IPS-NIHi11 (cell line): ENCODE data around the gene UGT1A5.
"Not testable (repeated sequence)": the region's sequence is repeated elsewhere in the genome, so short reads cannot be mapped to it uniquely, and the experiment has no call there.

Experiments
- DNase-seq: peaks from one replicate; pipeline ENCODE4 v3.0.0; 2012; ENCODE audit warnings: mixed read lengths, low spot score

The UGT1A5 gene

GRCh38 chr2:233693963-233694362 is 18.7 kb upstream of the UGT1A5 start:
- DNase-seq: no peak

- DNase-seq: no peak
Measured at GRCh38 chr2:233698740-233699139, 14.0 kb upstream of the UGT1A5 start.

- no peak for DNase-seq
Measured at GRCh38 chr2:233699424-233700027, 13.2 kb upstream of the UGT1A5 start.

DNA sequence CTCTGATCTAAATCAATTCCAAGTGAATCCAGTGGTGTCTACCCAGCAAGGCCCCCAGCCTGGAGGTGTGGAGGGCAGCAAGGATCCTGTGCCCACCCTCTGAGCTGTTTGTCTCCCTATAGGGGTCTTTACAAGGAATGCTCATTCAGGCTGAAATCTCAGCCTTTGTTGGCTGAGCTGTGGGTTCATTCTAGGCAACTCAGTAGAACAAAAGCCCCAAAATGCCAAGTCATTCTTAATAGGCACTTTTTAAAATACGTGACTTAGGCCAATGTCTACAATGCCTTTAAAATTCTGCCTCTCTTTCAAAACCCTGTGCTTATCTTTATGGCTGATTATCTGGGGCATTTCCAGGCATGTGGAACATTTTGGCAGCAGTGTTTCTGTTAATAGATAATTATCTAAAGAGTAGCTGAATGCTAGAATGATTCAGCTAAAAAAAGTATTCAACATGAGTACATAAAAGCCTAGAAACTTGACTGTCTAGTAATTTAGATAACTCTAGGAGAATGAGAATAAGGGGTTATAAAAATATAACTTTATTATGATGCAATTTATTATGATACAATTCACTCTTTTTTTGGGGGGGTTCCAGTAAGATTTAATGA is 12.6 kb upstream of the UGT1A5 start:
- DNase-seq: no peak

DNA sequence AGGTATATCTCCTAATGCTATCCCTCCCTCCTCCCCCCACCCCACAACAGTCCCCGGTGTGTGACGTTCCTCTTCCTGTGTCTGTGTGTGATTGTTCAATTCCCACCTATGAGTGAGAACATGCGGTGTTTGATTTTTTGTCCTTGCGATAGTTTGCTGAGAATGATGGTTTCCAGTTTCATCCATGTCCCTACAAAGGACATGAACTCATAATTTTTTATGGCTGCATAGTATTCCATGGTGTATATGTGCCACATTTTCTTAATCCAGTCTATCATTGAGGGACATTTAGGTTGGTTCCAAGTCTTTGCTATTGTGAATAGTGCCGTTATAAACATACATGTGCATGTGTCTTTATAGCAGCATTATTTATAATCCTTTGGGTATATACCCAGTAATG is 11.9 kb upstream of the UGT1A5 start:
- DNase-seq: not testable (repeated sequence)

DNA sequence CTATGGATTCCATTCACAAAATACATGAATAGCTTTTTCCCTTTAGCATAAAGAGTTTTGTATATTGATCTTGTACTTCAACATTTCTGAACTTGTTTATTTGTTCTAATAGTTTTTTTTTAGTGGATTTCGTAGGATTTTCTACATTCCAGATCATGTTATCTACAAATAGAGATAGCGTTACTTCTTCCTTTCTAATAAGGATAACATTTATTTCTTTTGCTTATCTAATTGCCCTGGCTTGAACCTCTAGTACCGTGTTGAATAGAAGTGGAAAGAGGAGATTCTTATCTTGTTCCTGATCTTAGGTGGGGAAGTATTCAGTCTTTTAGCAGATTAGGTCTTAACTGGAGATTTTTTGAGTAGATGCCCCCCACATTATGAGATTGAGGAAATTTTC is 10.5 kb upstream of the UGT1A5 start:
- no peak for DNase-seq

DNA sequence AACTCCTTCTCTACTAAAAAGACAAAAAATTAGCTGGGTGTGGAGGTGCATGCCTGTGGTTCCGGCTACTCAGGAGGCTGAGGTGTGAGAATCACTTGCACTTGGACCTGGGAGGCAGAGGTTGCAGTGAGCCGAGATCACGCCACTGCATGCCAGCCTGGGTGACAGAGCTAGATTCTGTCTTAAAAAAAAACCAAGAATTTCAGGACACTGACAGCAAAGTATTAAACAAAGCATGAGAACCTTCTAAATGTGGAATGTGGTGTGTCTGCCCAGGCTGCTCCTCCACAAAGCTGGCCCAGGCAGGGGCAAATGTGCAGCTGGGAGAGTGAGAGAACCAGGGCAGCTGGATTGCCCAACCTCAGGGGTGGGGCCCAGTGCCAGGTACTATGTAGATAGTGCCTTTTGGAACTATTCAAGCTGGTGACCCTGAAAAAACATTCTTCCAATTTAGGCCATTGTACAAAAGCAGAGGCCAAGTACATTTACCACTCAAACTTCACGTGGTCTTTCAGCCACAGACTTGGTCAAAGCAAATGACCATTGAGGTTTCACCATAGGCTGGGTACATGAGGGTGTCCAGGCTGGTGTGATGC is 6.7 kb upstream of the UGT1A5 start:
- no peak for DNase-seq

GRCh38 chr2:233706720-233707119 is 6.0 kb upstream of the UGT1A5 start:
- DNase-seq: no peak

DNA sequence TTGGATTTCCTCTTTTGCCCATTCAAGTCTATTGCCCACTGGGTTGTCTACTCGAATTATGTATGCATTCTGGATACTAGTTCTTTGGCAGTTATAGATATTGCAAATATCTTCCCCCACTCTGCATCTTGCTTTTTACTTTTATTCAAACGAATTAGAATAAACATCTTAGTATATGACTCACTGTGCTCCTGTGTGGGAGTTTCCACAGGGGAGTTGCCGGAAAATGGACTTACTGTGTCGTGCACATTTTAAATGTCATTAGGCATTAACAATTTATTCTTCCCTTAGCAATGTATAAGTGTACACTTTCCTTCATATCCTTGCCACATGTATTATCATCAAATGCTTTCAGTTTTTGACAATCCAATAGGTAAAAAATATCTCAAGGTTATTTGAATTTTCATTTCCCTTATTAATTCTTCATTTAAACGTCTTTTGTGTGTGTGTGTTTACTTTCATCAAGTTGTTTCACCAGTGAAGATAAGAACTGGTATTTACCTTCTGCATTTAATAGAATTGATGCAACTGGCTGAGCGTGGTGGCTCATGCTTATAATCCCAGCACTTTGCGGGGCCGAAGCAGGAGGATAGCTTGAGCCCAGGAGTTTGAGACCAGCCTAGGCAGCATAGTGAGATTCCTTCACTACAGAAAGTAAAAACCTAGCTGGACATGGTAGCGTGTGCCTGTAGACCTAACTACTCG is 4.6 kb upstream of the UGT1A5 start:
- DNase-seq: no peak

- DNase-seq: no peak
Measured at GRCh38 chr2:233708942-233709341, 3.8 kb upstream of the UGT1A5 start.

DNA sequence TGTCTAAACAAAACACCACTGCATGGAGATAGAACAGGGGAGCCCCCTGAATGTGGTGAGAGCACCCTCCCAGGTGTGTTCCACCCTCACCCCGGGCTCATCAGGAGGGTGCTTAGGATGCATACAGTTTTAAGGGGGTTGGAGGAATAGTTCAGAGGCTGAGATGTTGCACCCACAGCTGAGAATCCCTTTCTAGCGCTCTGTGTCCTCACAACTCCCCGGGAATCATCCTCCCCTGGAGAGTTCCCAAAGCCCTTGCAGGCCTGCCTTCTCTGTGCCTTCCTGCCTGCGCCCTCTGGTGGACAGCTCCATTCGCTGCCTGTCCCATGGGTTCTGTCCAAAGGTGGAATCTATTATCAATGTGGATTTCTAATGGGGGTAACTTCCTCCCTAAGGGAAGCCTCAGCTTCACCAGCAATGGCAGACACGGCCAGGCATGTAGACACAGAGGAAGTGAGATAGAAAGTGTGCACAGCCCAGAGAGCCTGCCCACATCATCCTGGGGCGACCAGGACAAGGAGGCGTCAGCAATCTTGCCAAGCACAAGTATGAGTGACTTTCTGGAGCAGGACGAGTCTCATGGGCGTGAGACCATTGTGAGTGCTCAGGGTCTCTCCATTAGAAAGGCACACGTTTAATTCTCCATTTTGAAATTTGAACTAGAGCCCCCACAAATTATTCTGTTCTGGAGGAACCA is 1.2 kb upstream of the UGT1A5 start:
- peak; percentile 80 for DNase-seq

GRCh38 chr2:233713262-233713615 is 532 bp downstream of the UGT1A5 start:
- no peak for DNase-seq

GRCh38 chr2:233714121-233714520 is 1.4 kb downstream of the UGT1A5 start:
- DNase-seq: no peak

DNA sequence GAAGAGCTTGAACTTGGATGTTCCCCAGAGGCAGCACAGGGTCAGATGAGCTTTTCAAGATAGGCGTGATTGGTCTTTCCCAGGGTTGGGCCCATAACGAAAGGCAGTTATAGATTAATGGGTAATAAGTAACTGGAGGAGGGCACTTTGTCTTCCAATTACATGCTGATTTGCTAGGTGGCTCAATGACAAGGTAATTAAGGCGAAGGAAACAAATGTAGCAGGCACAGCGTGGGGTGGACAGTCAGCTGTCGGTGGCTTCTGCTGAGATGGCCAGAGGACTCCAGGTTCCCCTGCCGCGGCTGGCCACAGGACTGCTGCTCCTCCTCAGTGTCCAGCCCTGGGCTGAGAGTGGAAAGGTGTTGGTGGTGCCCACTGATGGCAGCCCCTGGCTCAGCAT is 5.8 kb downstream of the UGT1A5 start, which contains the start of gene UGT1A4:
Gene UGT1A4 (plus strand): TSS at position 185 of the 400 bp plus-strand sequence. CDS start 85 bp downstream, at position 270.
- DNase-seq: no peak

DNA sequence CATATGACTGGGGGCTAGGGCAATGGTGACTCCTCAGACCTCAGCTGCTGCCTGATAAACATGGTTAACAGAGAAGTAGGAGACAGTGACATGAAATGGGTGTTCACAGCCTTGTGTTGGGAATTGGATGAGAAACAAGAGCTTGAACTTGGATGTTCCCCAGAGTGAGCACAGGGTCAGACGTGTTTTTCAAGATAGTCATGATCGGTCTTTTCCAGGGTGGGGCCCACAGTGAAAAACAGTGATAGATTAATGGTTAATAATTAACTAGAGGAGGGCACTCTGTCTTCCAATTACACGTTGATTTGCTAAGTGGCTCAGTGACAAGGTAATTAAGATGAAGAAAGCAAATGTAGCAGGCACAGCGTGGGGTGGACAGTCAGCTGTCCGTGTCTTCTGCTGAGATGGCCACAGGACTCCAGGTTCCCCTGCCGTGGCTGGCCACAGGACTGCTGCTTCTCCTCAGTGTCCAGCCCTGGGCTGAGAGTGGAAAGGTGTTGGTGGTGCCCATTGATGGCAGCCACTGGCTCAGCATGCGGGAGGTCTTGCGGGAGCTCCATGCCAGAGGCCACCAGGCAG is 16.1 kb downstream of the UGT1A5 start, which contains the start of gene UGT1A3:
Gene UGT1A3 (plus strand): TSS at position 320 of the 579 bp plus-strand sequence. CDS start 85 bp downstream, at position 405.
- DNase-seq: no peak

- not testable (repeated sequence) for DNase-seq
Measured at GRCh38 chr2:233736868-233737653, 24.4 kb downstream of the UGT1A5 start.

DNA sequence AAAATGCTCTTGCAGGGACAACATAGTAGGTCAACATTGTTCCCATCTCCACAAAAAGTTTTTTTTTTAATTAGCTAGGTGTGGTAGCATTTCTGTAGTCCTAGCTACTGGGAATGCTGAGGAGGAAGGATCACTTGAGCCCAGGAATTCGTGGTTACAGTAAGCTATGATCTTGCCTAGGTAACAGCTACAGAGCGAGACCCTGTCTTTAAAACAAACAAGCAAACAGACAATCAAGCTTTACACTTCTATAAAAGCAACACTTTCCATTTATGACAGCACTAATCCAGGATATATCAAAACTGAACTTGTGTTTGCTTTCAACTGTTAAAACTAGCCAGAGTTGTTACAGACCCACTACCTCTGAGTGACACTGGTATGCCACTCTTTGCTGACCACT is 28.2 kb downstream of the UGT1A5 start:
- no peak for DNase-seq

- no peak for DNase-seq
Measured at GRCh38 chr2:233743464-233744259, 31.0 kb downstream of the UGT1A5 start.

DNA sequence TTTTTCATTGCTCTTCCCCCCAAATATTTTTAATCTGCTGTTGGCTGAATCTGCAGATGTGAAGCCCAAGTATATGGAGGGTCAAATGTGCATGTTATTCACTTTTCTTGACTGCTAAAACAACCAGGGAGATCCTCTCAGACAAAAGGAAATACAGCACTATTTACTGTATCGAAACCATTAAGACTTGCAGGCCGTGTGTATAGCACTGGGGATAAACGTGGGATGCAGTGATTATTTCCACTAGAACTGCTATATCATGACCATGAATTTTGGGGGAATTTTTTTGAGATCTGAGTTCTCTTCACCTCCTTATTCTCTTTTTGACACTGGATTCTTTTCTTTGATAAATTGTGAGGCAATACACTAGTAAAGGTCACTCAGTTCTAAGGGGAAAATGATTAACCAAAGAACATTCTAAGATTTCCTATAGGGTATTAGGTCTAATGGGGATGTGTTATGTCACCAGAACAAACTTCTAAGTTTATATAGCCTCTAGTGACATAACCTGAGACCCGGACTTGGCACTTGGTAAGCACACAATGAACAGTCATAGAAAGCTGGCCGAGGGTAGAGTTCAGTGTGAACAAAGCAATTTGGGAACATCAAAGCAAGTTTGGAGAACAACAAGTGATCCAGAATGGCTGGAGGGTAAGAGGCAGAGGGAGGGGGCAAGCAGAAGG is 32.5 kb downstream of the UGT1A5 start:
- no peak for DNase-seq

- not testable (repeated sequence) for DNase-seq
Measured at GRCh38 chr2:233745838-233746237, 33.1 kb downstream of the UGT1A5 start.
